ENCODE results near the gene SCAMP3. TPM values are rescaled to one million over a fixed set of nuclear protein-coding genes. Genes with fewer than 3 reads are reported as not detected.

SCAMP3 gene
- total RNA-seq, 1 donor from 2014 or later: 78.6 TPM

DNA sequence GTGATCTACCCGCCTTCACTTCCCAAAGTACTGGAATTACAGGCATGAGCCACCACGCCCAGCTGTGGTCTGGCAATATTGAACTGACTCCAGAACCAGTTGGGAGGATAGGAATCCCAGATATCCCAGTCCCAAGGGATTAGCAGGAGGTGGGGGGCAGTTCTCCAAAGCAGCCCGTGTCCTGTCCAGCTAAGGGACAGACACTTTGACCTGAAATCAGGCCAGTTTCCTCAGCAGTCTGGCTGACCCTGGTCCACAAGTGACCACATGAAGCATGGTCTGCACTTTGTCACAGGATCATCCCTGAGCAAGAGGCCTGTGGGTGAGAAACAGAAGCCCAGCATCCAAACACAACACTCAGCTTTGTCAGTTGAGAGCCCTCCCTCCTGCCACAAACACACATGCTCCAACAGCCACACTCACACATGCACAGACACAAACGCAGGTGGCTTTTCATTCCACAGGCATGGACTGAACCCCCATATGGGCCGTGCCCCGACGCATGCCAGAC, 43.8 kb upstream of the SCAMP3 start:
- ChIA-PET CTCF (no interaction called here), POLR2A (interaction anchor here (0.7 kb wide), 1 partner anchor 699 kb away, joined by 13 read pairs; no protein-coding TSS in a partner anchor)
- Mint-ChIP-seq H3K27ac (peak overlapping the region; percentile 65), H3K4me3 (no peak overlapping the region), H3K36me3 (ENCODE audit: low read depth) (peaks cover 15% of the 10 kb centered on the region), H3K27me3 (no peaks in the 10 kb centered on the region), H3K9me3 (no peaks in the 10 kb centered on the region), H3K4me1 (peaks cover 28% of the 10 kb centered on the region)
- DNase-seq (no peak), ATAC-seq (ENCODE audit: low read depth) (no peak)
- TF ChIP-seq, protein P1, sequence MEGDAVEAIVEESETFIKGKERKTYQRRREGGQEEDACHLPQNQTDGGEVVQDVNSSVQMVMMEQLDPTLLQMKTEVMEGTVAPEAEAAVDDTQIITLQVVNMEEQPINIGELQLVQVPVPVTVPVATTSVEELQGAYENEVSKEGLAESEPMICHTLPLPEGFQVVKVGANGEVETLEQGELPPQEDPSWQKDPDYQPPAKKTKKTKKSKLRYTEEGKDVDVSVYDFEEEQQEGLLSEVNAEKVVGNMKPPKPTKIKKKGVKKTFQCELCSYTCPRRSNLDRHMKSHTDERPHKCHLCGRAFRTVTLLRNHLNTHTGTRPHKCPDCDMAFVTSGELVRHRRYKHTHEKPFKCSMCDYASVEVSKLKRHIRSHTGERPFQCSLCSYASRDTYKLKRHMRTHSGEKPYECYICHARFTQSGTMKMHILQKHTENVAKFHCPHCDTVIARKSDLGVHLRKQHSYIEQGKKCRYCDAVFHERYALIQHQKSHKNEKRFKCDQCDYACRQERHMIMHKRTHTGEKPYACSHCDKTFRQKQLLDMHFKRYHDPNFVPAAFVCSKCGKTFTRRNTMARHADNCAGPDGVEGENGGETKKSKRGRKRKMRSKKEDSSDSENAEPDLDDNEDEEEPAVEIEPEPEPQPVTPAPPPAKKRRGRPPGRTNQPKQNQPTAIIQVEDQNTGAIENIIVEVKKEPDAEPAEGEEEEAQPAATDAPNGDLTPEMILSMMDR (IDR thresholded peaks at IDR 0.05): no peak
- intact Hi-C loops (cut with micrococcal nuclease): no loop called here

GRCh38 chr1:155304558-155305063, 42.5 kb upstream of the SCAMP3 start:
- Mint-ChIP-seq H3K4me1 (peaks cover 17% of the 10 kb centered on the region), H3K4me3 (no peak overlapping the region), H3K27me3 (no peaks in the 10 kb centered on the region), H3K36me3 (ENCODE audit: low read depth) (peaks cover 7% of the 10 kb centered on the region), H3K9me3 (no peaks in the 10 kb centered on the region), H3K27ac (no peak overlapping the region)
- TF ChIP-seq, protein P1 (IDR thresholded peaks at IDR 0.05): no peak
- intact Hi-C loops (cut with micrococcal nuclease): no loop called here
- DNase-seq (no peak), ATAC-seq (ENCODE audit: low read depth) (no peak)
- POLR2A ChIA-PET: no interaction called here
- CTCF ChIA-PET: interaction anchor here (1.3 kb wide), 1 partner anchor 26 kb away, joined by 5 read pairs; no protein-coding TSS in a partner anchor

- ChIA-PET POLR2A (interaction anchor here (0.6 kb wide), 1 partner anchor 23 kb away, joined by 3 read pairs; no protein-coding TSS in a partner anchor), CTCF (interaction anchor here (0.6 kb wide), 1 partner anchor 20 kb away, joined by 3 read pairs; no protein-coding TSS in a partner anchor)
- H3K4me1 Mint-ChIP-seq: peaks cover 2% of the 10 kb centered on the region
- DNase-seq (no peak), ATAC-seq (ENCODE audit: low read depth) (no peak)
- no peak within 1 kb of the TSS for H3K27ac Mint-ChIP-seq
- no peaks in the 10 kb centered on the region for H3K9me3 Mint-ChIP-seq
- H3K4me3 Mint-ChIP-seq: no peak within 1 kb of the TSS
- TF ChIP-seq, protein P1 (IDR thresholded peaks at IDR 0.05): no peak
- H3K27me3 Mint-ChIP-seq: peaks cover 10% of the 10 kb centered on the region
- H3K36me3 Mint-ChIP-seq (ENCODE audit: low read depth): no peaks in the 10 kb centered on the region
- intact Hi-C loops (cut with micrococcal nuclease): no loop called here
Measured at GRCh38 chr1:155301342-155301841, 39.2 kb upstream of the SCAMP3 start, which contains the start of gene PKLR. Gene PKLR (minus strand): TSS chr1:155301438. CDS start chr1:155301395, 43 bp downstream.

- Mint-ChIP-seq H3K4me1 (peaks cover 3% of the 10 kb centered on the region), H3K36me3 (ENCODE audit: low read depth) (no peaks in the 10 kb centered on the region), H3K4me3 (no peak overlapping the region), H3K9me3 (no peaks in the 10 kb centered on the region), H3K27ac (no peak overlapping the region), H3K27me3 (peaks cover 15% of the 10 kb centered on the region)
- ChIA-PET CTCF (interaction anchor here (0.8 kb wide), 1 partner anchor 57 kb away, joined by 3 read pairs; no protein-coding TSS in a partner anchor), POLR2A (no interaction called here)
- no peak for DNase-seq
- ATAC-seq (ENCODE audit: low read depth): no peak
- TF ChIP-seq, protein P1 (IDR thresholded peaks at IDR 0.05): no peak
- intact Hi-C loops (cut with micrococcal nuclease): no loop called here
Measured at GRCh38 chr1:155300553-155301329, 38.6 kb upstream of the SCAMP3 start.

DNA sequence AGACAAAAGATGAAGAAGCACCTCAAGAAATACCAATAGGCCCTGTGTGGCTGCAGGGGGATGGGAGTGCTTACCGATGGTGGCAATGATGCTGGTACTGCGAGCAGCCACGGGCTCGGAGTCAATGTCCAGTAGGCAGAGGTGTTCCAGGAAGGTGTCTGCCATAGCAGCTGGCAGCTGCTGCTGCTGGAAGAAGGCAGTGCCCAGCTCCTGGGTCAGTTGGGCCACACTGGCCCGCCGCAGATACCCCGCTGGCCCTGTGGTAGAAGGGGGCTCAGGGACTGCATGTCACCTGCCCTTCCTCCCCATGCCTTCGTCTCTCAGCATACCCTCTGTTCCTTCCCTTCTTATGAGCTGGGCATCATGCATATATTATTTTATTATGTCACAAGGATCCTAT, 37.9 kb upstream of the SCAMP3 start:
- intact Hi-C loops (cut with micrococcal nuclease): no loop called here
- no peak overlapping the region for H3K4me3 Mint-ChIP-seq
- TF ChIP-seq, protein P1 (IDR thresholded peaks at IDR 0.05): no peak
- peaks cover 18% of the 10 kb centered on the region for H3K27me3 Mint-ChIP-seq
- POLR2A ChIA-PET: no interaction called here
- H3K36me3 Mint-ChIP-seq (ENCODE audit: low read depth): no peaks in the 10 kb centered on the region
- CTCF ChIA-PET: interaction anchor here (0.8 kb wide), 1 partner anchor 56 kb away, joined by 3 read pairs; no protein-coding TSS in a partner anchor
- DNase-seq: no peak
- H3K27ac Mint-ChIP-seq: no peak overlapping the region
- ATAC-seq (ENCODE audit: low read depth): no peak
- H3K4me1 Mint-ChIP-seq: peaks cover 5% of the 10 kb centered on the region
- H3K9me3 Mint-ChIP-seq: no peaks in the 10 kb centered on the region

Measured in activated B cell treated with CpG ODN at 0.5 μM for 24 hours (primary cell).